Fibroblast of skin of left biceps (primary cell): ENCODE data around the gene TRAPPC12.
"Not testable (repeated sequence)": the region's sequence is repeated elsewhere in the genome, so short reads cannot be mapped to it uniquely, and the experiment has no call there.

Source experiments
- DNase-seq, 2 experiments: peaks; one replicate each; pipeline ENCODE4 v3.0.0-alpha.2; 2013; ENCODE audit warnings: low read depth in 2 of 2

The TRAPPC12 gene

GRCh38 chr2:3369340-3370181 lies 9.9 kb upstream of the TRAPPC12 start:
- not testable (repeated sequence) for DNase-seq

- no peak for DNase-seq
These were observed 2.7 kb upstream of the TRAPPC12 start for GRCh38 chr2:3376821-3377220.

- DNase-seq: peak in 1 of 2 experiments; percentile 5
These were observed 2.2 kb upstream of the TRAPPC12 start for GRCh38 chr2:3377279-3377611.

GRCh38 chr2:3377612-3378432 lies 1.7 kb upstream of the TRAPPC12 start, which contains the start of gene EIPR1:
Gene EIPR1, minus strand, starts transcription at chr2:3377818. Its CDS starts 129 bp downstream, at chr2:3377689.
- DNase-seq: peak; percentile 93 to 95

- no peak for DNase-seq
These were observed 201 bp upstream of the TRAPPC12 start for GRCh38 chr2:3379339-3379646.

- DNase-seq: no peak
These were observed 7.0 kb downstream of the TRAPPC12 start for GRCh38 chr2:3386448-3386958.

GRCh38 chr2:3387011-3387410 lies 7.5 kb downstream of the TRAPPC12 start:
- DNase-seq: no peak

GRCh38 chr2:3387644-3388411 lies 8.3 kb downstream of the TRAPPC12 start:
- no peak for DNase-seq

GRCh38 chr2:3388412-3388738 lies 8.9 kb downstream of the TRAPPC12 start:
- no peak for DNase-seq

GRCh38 chr2:3389193-3389592 lies 9.7 kb downstream of the TRAPPC12 start:
- DNase-seq: no peak

- DNase-seq: no peak
These were observed 10.5 kb downstream of the TRAPPC12 start for GRCh38 chr2:3390041-3390440.

GRCh38 chr2:3392216-3392615 lies 12.7 kb downstream of the TRAPPC12 start:
- no peak for DNase-seq

- no peak for DNase-seq
These were observed 17.5 kb downstream of the TRAPPC12 start for GRCh38 chr2:3396920-3397559.

- DNase-seq: no peak
These were observed 19.4 kb downstream of the TRAPPC12 start for GRCh38 chr2:3398857-3399256.

GRCh38 chr2:3399381-3399780 lies 19.9 kb downstream of the TRAPPC12 start:
- no peak for DNase-seq

- DNase-seq: no peak
These were observed 20.3 kb downstream of the TRAPPC12 start for GRCh38 chr2:3399829-3400228.

- no peak for DNase-seq
These were observed 24.3 kb downstream of the TRAPPC12 start for GRCh38 chr2:3403587-3404334.

GRCh38 chr2:3404349-3404894 lies 24.9 kb downstream of the TRAPPC12 start:
- no peak for DNase-seq

- no peak for DNase-seq
These were observed 25.8 kb downstream of the TRAPPC12 start for GRCh38 chr2:3405307-3405706.

- no peak for DNase-seq
These were observed 26.4 kb downstream of the TRAPPC12 start for GRCh38 chr2:3405876-3406275.

- no peak for DNase-seq
These were observed 27.0 kb downstream of the TRAPPC12 start for GRCh38 chr2:3406501-3406900.
